Sigmoid colon (tissue), 4 donors: Measurements from ENCODE around the gene UBASH3B.

ENCODE experiments used
- CTCF ChIP-seq, 4 experiments: fragments of 450-650 bp in 3 of 4; fragments of 200-600 bp in 1 of 4; IDR thresholded peaks; one replicate each; pipeline ENCODE4 v1.5.1; 2016 to 2019; ENCODE audit warnings: antibody characterized with exemption in 4 of 4, mild to moderate bottlenecking in 3 of 4, moderate library complexity in 2 of 4
- EP300 ChIP-seq, 4 donors: sonication (generic); formaldehyde crosslinking; IDR thresholded peaks; one replicate each; pipeline ENCODE4 v1.6.1; 2017; ENCODE audit warnings: antibody characterized with exemption in 4 of 4
- POLR2A ChIP-seq, 2 donors: fragments of 450-650 bp; IDR thresholded peaks; one replicate each; pipeline ENCODE4 v1.6.1; 2016; ENCODE audit warnings: antibody characterized with exemption in 2 of 2, mild to moderate bottlenecking in 2 of 2, moderate library complexity in 2 of 2

- no peak for TF ChIP-seq CTCF (IDR thresholded peaks at IDR 0.05)
- TF ChIP-seq EP300 (IDR thresholded peaks at IDR 0.05), result no peak
- no peak for TF ChIP-seq POLR2A (IDR thresholded peaks at IDR 0.05)
Observed at GRCh38 chr11:122823564-122823963, 168.0 kb downstream of the UBASH3B start.
